Measurements from ENCODE around the gene WNT2B. TPM values are rescaled to one million over a fixed set of nuclear protein-coding genes. Genes with fewer than 3 reads are reported as not detected.

The WNT2B gene
- total and polyA plus RNA-seq, 11 donors, result 0.71 to 16.2 (median 2.0) TPM

- peaks cover 0 to 21% (median 0%) of the 10 kb centered on the region in 12 donors for H3K4me1 ChIP-seq
- DNase-seq (no peak), ATAC-seq (no peak)
- no peaks in the 10 kb centered on the region for H3K27me3 ChIP-seq
- intact Hi-C loops (cut with DNase I), result loop anchor here in 1 of 10 donors (10.0 kb wide), 1 partner anchor 49 kb away; no protein-coding TSS in a partner anchor
- H3K27ac ChIP-seq, result no peak overlapping the region
- H3K4me3 ChIP-seq, result no peak overlapping the region
- H3K36me3 ChIP-seq, result peaks cover 0 to 65% (median 7%) of the 10 kb centered on the region in 9 donors
- TF ChIP-seq POLR2A (IDR thresholded peaks at IDR 0.05), result no peak
- no peak for TF ChIP-seq CTCF (IDR thresholded peaks at IDR 0.05)
- WGBS, 4 donors, result 84 to 95% (median 89%) methylated on average over 2 of the region's 2 CpGs
- no peaks in the 10 kb centered on the region for H3K9me3 ChIP-seq
Measured at GRCh38 chr1:112546076-112546475, 37.3 kb downstream of the WNT2B start.

DNA sequence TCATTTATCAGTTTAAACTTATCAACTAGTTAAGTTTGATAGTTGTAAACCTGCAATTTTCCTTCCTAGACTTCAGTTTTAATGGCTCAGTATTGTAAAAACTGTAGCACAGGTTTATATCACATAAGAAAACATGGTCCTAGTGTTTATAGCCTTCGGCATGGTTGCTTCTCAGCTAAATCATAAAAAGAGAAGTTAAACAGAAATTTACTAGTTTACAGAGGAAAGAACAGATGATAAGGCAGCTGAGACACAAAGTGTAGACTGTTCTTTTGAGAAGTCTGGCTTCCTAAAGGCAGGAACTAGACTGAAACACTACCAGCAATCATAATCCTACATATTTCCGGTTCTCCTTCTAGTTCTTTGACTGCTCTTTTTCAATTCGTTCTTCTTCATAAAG is 39.8 kb downstream of the WNT2B start:
- peaks cover 0 to 18% (median 0%) of the 10 kb centered on the region in 12 donors for H3K4me1 ChIP-seq
- TF ChIP-seq CTCF (IDR thresholded peaks at IDR 0.05) (no peak), POLR2A (IDR thresholded peaks at IDR 0.05) (no peak)
- no peak for DNase-seq
- H3K27ac ChIP-seq, result no peak overlapping the region
- no peak overlapping the region for H3K4me3 ChIP-seq
- H3K36me3 ChIP-seq, result peaks cover 0 to 59% (median 0%) of the 10 kb centered on the region in 9 donors
- intact Hi-C loops (cut with DNase I), result loop anchor here in 1 of 10 donors (10.0 kb wide), 1 partner anchor 46 kb away; no protein-coding TSS in a partner anchor
- no peaks in the 10 kb centered on the region for H3K9me3 ChIP-seq
- ATAC-seq, result no peak
- 71 to 81% (median 77%) methylated on average over 3 of the region's 3 CpGs for WGBS, 4 donors
- H3K27me3 ChIP-seq, result no peaks in the 10 kb centered on the region

GRCh38 chr1:112549590-112549989 is 40.8 kb downstream of the WNT2B start:
- ATAC-seq (no peak), DNase-seq (no peak)
- intact Hi-C loops (cut with DNase I), result loop anchor here in 1 of 10 donors (10.0 kb wide), 1 partner anchor 45 kb away; no protein-coding TSS in a partner anchor
- Histone ChIP-seq H3K27ac (no peak overlapping the region), H3K27me3 (no peaks in the 10 kb centered on the region), H3K4me1 (peaks cover 0 to 7% (median 0%) of the 10 kb centered on the region in 12 donors), H3K36me3 (peaks cover 0 to 69% (median 0%) of the 10 kb centered on the region in 9 donors), H3K4me3 (no peak overlapping the region), H3K9me3 (no peaks in the 10 kb centered on the region)
- 78 to 88% (median 83%) methylated on average over 2 of the region's 2 CpGs for WGBS, 4 donors
- no peak for TF ChIP-seq CTCF (IDR thresholded peaks at IDR 0.05)
- no peak for TF ChIP-seq POLR2A (IDR thresholded peaks at IDR 0.05)

DNA sequence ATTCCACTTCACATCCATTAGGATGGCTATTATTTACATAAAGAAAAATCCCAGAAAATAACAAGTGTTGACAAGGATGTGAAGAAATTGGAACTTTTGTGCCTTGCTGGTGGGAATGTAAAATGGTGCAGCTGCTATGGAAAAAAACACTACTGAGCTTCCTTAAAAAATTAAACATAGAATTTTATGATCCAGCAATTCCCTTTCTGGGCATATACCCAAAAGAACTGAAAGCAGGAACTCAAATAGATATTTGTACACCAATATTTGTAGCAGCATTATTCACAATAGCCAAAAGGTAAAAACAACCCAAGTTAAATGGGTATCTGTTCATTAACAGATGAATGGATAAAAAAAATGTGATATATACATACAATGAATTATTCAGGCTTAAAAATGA is 45.6 kb downstream of the WNT2B start:
- no peaks in the 10 kb centered on the region for H3K9me3 ChIP-seq

More for the DNA sequence above, 45.6 kb downstream of the WNT2B start:
- Histone ChIP-seq H3K4me1 (peaks cover 0 to 7% (median 0%) of the 10 kb centered on the region in 12 donors), H3K36me3 (peaks cover 0 to 58% (median 4%) of the 10 kb centered on the region in 9 donors), H3K27me3 (no peaks in the 10 kb centered on the region), H3K4me3 (no peak overlapping the region), H3K27ac (no peak overlapping the region)
- intact Hi-C loops (cut with DNase I), result no loop called here
- TF ChIP-seq CTCF (IDR thresholded peaks at IDR 0.05) (no peak), POLR2A (IDR thresholded peaks at IDR 0.05) (no peak)
- DNase-seq (no peak), ATAC-seq (no peak)

All from heart left ventricle (tissue), 16 donors.